HAP-1 (cell line): Measurements from ENCODE around the gene RELN.
"Not testable (repeated sequence)": the region's sequence is repeated elsewhere in the genome, so short reads cannot be mapped to it uniquely, and the experiment has no call there.

Experiments used
- DNase-seq, 2 experiments: peaks; one replicate each; pipeline ENCODE4 v3.0.0-alpha.2; 2016 to 2020; ENCODE audit warnings: low spot score in 2 of 2
- H3K27me3 ChIP-seq: fragments of 250-450 bp; sonication (Bioruptor Pico); 2 replicates; pipeline ENCODE4 v1.5.1; 2020; ENCODE audit warnings: low read depth, mild to moderate bottlenecking, moderate library complexity
- H3K36me3 ChIP-seq: fragments of 250-450 bp; sonication (Bioruptor Pico); replicated peaks from 2 replicates; pipeline ENCODE4 v1.5.1; 2020; ENCODE audit warnings: mild to moderate bottlenecking
- H3K4me1 ChIP-seq: fragments of 250-450 bp; sonication (Bioruptor Pico); 2 replicates; pipeline ENCODE4 v1.5.1; 2020; ENCODE audit warnings: mild to moderate bottlenecking
- H3K4me3 ChIP-seq: fragments of 250-450 bp; sonication (Bioruptor Pico); 2 replicates; pipeline ENCODE4 v1.5.1; 2020; ENCODE audit warnings: mild to moderate bottlenecking, moderate library complexity
- H3K9me3 ChIP-seq: fragments of 250-450 bp; sonication (Bioruptor Pico); 2 replicates; pipeline ENCODE4 v1.5.1; 2020; ENCODE audit warnings: mild to moderate bottlenecking, moderate library complexity
- in situ Hi-C: fragments of 300-500 bp; cut with MboI; formaldehyde crosslinking; loops from 3 replicates; pipeline ENCODE4 v1.14.3; 2020; ENCODE audit warnings: low sequenced_read_pairs, inconsistent platforms, mixed read lengths

Gene RELN

GRCh38 chr7:103989200-103989784 lies at the start of gene RELN:
Gene RELN, minus strand, starts transcription at chr7:103989658. Its CDS starts 302 bp downstream, at chr7:103989356.
- no peaks in the 10 kb centered on the region for H3K27me3 ChIP-seq

GRCh38 chr7:104038136-104038535 lies 48.7 kb upstream of the RELN start:
- in situ Hi-C loops, result no loop called here
- H3K27me3 ChIP-seq, result no peaks in the 10 kb centered on the region
- peaks cover 22% of the 10 kb centered on the region for H3K4me1 ChIP-seq
- H3K4me3 ChIP-seq, result no peak overlapping the region
- no peak for DNase-seq
- no peaks in the 10 kb centered on the region for H3K36me3 ChIP-seq
- no peaks in the 10 kb centered on the region for H3K9me3 ChIP-seq

More at GRCh38 chr7:103989200-103989784, at the start of gene RELN:
- no peaks in the 10 kb centered on the region for H3K36me3 ChIP-seq
- H3K4me3 ChIP-seq, result peak within 1 kb of the TSS; percentile 50
- H3K9me3 ChIP-seq, result no peaks in the 10 kb centered on the region
- in situ Hi-C loops, result no loop called here
- H3K4me1 ChIP-seq, result peaks cover 12% of the 10 kb centered on the region
- peak; percentile 41 to 69 for DNase-seq

DNA sequence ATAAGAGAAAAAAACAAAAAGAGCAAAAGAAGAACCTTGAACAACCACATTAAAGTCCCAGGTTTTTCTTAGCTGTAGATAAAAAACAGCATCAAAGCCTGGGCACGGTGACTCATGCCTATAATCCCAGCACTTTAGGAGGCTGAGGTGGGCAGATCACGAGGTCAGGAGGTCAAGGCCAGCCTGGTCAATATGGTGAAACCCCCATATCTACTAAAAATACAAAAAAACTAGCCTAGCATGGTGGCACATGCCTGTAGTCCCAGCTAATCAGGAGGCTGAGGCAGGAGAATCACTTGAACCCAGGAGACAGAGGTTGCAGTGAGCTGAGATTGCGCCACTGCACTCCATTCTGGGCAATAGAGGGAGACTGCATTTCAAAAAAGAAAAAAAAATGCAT lies 47.4 kb upstream of the RELN start:
- H3K4me1 ChIP-seq, result peaks cover 22% of the 10 kb centered on the region
- in situ Hi-C loops, DNase-seq, H3K9me3 ChIP-seq, H3K27me3 ChIP-seq, H3K4me3 ChIP-seq, H3K36me3 ChIP-seq: not testable (repeated sequence)

DNA sequence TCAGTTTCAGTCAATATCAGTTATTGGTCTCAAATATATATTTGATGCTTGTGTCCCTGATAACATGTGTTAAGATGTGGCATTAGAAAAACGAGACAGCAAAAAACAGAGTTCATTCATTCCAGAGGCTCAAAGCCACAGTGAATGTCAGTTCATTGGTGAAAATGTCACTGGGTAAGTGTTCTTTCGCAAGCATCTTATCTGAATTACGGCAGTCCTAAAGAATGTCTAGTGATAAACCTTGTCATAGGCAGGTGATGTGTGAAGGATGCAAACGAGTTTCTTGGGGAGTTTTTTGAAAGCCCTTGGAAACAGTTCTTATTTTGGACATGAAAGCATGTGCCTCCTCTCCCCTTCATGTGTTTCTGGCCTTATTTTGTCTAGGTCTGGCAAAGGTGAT lies 45.9 kb upstream of the RELN start:
- Histone ChIP-seq H3K4me1 (peaks cover 14% of the 10 kb centered on the region), H3K36me3 (no peaks in the 10 kb centered on the region), H3K4me3 (no peak overlapping the region), H3K27me3 (no peaks in the 10 kb centered on the region), H3K9me3 (no peaks in the 10 kb centered on the region)
- in situ Hi-C loops, result no loop called here
- no peak for DNase-seq

DNA sequence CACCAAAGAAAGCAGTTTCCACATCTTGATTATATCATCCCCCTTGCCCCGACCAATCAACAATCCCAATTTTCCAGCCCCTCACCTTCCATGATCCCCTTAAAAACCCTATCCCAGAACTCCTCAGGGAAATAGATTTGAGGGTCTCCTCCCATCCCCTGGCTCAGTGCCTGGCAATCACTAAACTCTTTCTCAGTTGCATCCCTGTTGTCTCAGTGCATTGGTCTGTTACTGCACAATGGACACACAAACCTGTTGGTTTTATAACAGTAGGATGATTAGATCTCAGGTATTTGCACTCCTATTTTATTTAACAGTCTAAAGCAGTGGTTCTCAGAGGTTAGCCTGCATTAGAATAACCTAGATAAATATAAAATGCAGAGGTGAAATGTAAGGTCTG lies 45.2 kb upstream of the RELN start:
- Histone ChIP-seq H3K4me3 (no peak overlapping the region), H3K27me3 (no peaks in the 10 kb centered on the region), H3K36me3 (no peaks in the 10 kb centered on the region), H3K4me1 (peaks cover 7% of the 10 kb centered on the region), H3K9me3 (no peaks in the 10 kb centered on the region)
- DNase-seq, result no peak
- in situ Hi-C loops, result no loop called here

- in situ Hi-C loops, result no loop called here
- H3K36me3 ChIP-seq, result no peaks in the 10 kb centered on the region
- no peak overlapping the region for H3K4me3 ChIP-seq
- peaks cover 3% of the 10 kb centered on the region for H3K4me1 ChIP-seq
- H3K27me3 ChIP-seq, result no peaks in the 10 kb centered on the region
- DNase-seq, result no peak
- H3K9me3 ChIP-seq, result no peaks in the 10 kb centered on the region
Measured at GRCh38 chr7:104033837-104034236, 44.4 kb upstream of the RELN start.

DNA sequence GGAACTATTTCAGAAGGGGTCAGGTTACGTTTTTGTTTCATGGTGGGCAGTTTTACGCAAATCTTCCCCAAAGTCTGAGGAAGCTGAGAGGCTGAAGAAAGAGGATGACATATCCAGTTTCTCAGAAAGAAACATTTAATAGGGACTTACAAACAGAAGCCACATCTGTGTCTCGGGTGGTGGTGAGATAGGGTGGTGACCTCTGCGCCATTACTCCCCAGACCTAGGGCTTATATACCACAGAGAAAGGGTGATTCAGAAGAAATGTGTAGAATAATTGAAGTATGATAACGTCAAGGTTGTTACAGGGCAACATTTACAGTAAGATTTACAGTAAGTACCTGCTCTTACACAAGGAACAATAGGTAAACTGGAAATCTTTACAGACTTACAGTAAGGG lies 43.0 kb upstream of the RELN start:
- DNase-seq, result no peak
- Histone ChIP-seq H3K27me3 (no peaks in the 10 kb centered on the region), H3K4me3 (no peak overlapping the region), H3K9me3 (no peaks in the 10 kb centered on the region), H3K4me1 (peaks cover 7% of the 10 kb centered on the region), H3K36me3 (no peaks in the 10 kb centered on the region)
- in situ Hi-C loops, result no loop called here

- Histone ChIP-seq H3K4me1 (peaks cover 7% of the 10 kb centered on the region), H3K36me3 (no peaks in the 10 kb centered on the region), H3K27me3 (no peaks in the 10 kb centered on the region), H3K9me3 (no peaks in the 10 kb centered on the region), H3K4me3 (no peak overlapping the region)
- in situ Hi-C loops, result no loop called here
- DNase-seq, result no peak
Measured at GRCh38 chr7:104029765-104030164, 40.3 kb upstream of the RELN start.

DNA sequence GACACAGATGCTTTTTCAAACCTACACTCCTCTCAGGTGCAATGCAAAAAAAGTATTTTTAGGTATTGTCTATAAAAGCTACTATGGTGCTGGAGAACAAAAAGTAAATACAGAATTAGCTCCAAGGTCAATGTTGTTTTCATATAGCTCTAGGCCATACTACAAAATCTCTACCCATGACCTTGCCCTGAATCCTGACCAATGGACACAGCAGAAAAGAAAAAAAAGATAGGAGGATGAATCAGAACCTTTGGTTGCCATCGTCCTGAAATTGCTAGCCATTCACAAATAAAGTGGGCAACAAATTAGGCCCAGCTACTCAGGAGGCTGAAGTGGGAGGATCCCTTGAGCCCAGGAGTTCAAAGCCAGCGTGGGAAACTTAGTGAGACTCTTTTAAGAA lies 35.2 kb upstream of the RELN start:
- Histone ChIP-seq H3K36me3 (no peaks in the 10 kb centered on the region), H3K4me3 (no peak overlapping the region), H3K9me3 (no peaks in the 10 kb centered on the region), H3K27me3 (no peaks in the 10 kb centered on the region), H3K4me1 (peaks cover 7% of the 10 kb centered on the region)
- DNase-seq, result no peak
- in situ Hi-C loops, result no loop called here

DNA sequence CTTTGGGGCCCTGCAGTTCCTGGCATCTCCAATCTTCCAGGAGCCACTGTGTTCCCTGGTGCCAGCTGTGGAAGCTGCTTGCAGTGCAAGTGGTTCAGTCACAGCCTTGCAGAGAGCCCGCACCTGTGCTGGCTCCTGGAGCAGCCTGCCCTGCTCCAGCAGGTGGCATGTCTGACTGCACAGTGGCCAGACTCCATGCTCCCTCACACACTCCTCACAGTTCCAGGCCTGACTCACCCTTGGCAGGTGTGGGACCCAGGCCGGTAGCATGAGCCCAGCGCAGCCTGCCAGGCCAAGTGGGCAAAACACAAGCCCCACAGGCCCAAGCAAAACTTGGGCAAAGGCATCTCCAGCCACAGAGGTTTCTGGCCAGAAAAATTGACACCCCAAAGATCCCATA lies 33.6 kb upstream of the RELN start:
- Histone ChIP-seq H3K4me3 (no peak overlapping the region), H3K4me1 (peaks cover 2% of the 10 kb centered on the region), H3K9me3 (no peaks in the 10 kb centered on the region), H3K36me3 (no peaks in the 10 kb centered on the region), H3K27me3 (no peaks in the 10 kb centered on the region)
- no peak for DNase-seq
- in situ Hi-C loops, result no loop called here

- DNase-seq, result no peak
- peaks cover 17% of the 10 kb centered on the region for H3K4me1 ChIP-seq
- H3K4me3 ChIP-seq, result no peak overlapping the region
- no peaks in the 10 kb centered on the region for H3K36me3 ChIP-seq
- no peaks in the 10 kb centered on the region for H3K27me3 ChIP-seq
- in situ Hi-C loops, result no loop called here
- H3K9me3 ChIP-seq, result no peaks in the 10 kb centered on the region
Measured at GRCh38 chr7:104018425-104018824, 29.0 kb upstream of the RELN start.

DNA sequence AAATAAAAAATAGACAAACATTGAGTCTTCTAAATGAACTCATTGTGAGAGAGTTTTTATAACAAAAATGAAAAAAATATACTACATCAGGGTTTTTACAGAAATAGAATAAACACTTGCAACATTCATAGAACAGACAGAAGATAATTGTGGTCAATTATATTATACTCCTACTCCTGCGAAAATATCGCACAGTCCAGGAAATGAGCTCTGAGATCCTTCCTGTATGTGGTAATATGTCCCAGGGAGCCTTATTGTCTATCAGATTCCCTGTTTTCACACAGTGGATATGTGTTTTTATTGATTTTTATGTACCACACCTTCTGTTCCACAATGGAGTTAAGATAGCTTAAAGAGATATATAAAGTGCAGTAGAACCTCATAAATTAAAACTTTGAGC lies 27.5 kb upstream of the RELN start:
- in situ Hi-C loops, result no loop called here
- H3K4me3 ChIP-seq, result no peak overlapping the region
- H3K36me3 ChIP-seq, result no peaks in the 10 kb centered on the region
- H3K4me1 ChIP-seq, result peaks cover 17% of the 10 kb centered on the region
- no peaks in the 10 kb centered on the region for H3K9me3 ChIP-seq
- DNase-seq, result no peak
- no peaks in the 10 kb centered on the region for H3K27me3 ChIP-seq

- DNase-seq, result no peak
- Histone ChIP-seq H3K4me3 (no peak overlapping the region), H3K9me3 (no peaks in the 10 kb centered on the region), H3K36me3 (no peaks in the 10 kb centered on the region), H3K27me3 (no peaks in the 10 kb centered on the region), H3K4me1 (peaks cover 17% of the 10 kb centered on the region)
- in situ Hi-C loops, result no loop called here
Measured at GRCh38 chr7:104012835-104013234, 23.4 kb upstream of the RELN start.

GRCh38 chr7:104011829-104012228 lies 22.4 kb upstream of the RELN start:
- in situ Hi-C loops, result no loop called here
- Histone ChIP-seq H3K36me3 (no peaks in the 10 kb centered on the region), H3K27me3 (no peaks in the 10 kb centered on the region), H3K4me1 (peaks cover 11% of the 10 kb centered on the region), H3K9me3 (no peaks in the 10 kb centered on the region), H3K4me3 (no peak overlapping the region)
- no peak for DNase-seq
